AG09309 (cell line): ENCODE results near the gene ZNF385D.

Source experiments
- DNase-seq: peaks from one replicate; pipeline ENCODE4 v3.0.0-alpha.2; 2010; ENCODE audit warnings: low read depth
- H3K4me3 ChIP-seq: 2 replicates; pipeline ENCODE4 v1.5.1; 2011; ENCODE audit warnings: mild to moderate bottlenecking, low read depth, low read length, moderate library complexity; ENCODE audit not compliant: control insufficient read depth
- CTCF ChIP-seq: IDR thresholded peaks from 2 replicates; pipeline ENCODE4 v1.5.1; 2011; ENCODE audit warnings: mild to moderate bottlenecking, low read depth, low read length, inconsistent platforms; ENCODE audit not compliant: insufficient read depth, control insufficient read depth; ENCODE audit errors: missing control alignments

Gene ZNF385D

DNA sequence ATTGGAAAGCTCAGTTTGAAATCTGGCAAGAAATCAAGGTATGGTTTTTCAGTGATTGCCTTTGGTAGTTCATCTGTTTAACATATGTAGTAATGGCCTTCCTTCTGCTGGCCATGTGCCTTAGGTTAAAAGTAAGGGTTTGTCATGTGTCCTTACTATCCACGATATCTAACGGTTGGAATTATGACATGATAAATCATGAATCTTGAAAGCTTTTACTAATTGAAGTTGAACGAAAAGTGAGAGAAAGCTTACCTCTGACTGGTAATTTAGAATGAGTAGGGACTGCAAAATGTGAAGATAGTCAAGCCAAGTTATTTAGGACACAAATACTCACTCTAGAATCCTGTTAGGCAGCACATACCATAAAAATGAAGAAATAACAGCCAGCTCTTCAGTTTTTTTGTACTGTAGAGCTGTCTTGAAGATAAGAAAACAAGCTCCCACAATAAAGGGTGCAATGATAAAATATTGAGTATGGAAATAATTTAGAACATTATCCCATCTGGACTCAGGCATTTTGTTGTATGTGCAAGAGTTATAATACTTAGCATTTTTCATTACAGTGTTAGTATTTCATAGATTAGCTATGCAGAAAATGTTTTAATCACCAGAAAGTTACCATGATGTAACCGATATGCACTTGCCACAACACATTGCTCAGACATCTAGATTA is 303.4 kb downstream of the ZNF385D start:
- TF ChIP-seq CTCF = no peak
- DNase-seq = peak; percentile 76
- H3K4me3 ChIP-seq = no peak overlapping the region

GRCh38 chr3:21446945-21447475 is 304.0 kb downstream of the ZNF385D start:
- no peak for TF ChIP-seq CTCF
- H3K4me3 ChIP-seq = no peak overlapping the region
- no peak for DNase-seq

DNA sequence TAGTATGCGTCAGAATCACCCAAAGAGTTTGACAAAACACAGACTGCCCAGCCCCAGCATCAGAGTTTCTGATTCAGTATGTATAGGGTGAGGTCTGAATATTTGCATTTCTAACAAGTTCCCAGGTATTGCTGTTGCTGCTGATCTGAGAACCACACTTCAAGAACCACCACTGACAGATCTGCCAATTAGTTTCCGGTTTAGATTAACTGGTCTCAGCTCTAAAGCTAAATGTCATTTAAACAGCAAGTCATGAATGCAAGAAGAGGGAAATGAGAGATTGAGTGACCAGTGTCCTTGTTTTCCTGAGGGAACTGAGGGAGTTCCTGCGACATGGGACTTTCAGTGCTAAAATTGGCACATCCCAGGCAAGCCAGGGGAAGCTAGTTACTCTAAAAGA is 305.0 kb downstream of the ZNF385D start:
- DNase-seq = no peak
- H3K4me3 ChIP-seq = no peak overlapping the region

DNA sequence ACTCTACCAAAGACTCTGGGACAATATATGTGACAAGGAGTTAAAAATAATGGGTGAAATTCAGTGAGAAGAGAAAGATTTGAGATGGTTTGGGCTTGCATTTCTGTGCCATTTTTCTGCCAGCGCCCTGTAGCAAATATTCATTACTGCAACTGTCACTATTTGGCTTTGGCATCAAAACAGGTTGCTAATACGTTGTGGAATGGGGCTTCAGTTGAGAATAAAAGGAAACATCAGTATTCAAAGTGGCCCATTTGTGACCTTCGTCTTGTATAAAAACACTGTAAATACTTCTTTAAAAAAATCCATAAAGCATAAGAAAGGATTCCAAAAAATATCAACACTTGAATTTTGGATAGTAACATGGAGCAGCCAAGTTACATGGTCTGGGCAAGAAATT is 309.2 kb downstream of the ZNF385D start:
- DNase-seq = no peak
- no peak overlapping the region for H3K4me3 ChIP-seq
- no peak for TF ChIP-seq CTCF

More for the DNA sequence above, 305.0 kb downstream of the ZNF385D start:
- TF ChIP-seq CTCF = no peak

- H3K4me3 ChIP-seq = no peak overlapping the region
- DNase-seq = no peak
- no peak for TF ChIP-seq CTCF
Observed at GRCh38 chr3:21436835-21437234, 314.2 kb downstream of the ZNF385D start.

DNA sequence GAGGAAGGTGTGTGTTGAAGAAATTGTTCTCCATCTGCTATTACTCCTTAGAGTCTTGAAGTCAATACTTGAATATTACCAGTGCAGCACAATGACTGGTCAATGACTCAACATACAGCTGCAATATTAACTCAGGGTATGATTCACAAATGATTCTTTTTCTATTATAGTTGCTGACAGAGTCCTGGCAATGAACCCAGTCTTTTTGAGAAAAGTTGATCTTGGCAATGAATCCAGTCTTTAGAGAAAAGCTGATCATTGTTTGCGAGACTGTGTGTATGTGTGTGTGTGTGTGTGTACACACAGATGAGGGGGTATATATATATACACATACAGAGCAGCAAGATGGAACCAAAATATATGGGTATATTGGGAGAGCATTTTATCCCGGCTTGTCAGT is 315.1 kb downstream of the ZNF385D start:
- TF ChIP-seq CTCF = no peak
- peak; percentile 86 for DNase-seq

More for the DNA sequence above, 315.1 kb downstream of the ZNF385D start:
- H3K4me3 ChIP-seq = no peak overlapping the region
